ENCODE results near the gene DDX10.
"Not testable (repeated sequence)": the region's sequence is repeated elsewhere in the genome, so short reads cannot be mapped to it uniquely, and the experiment has no call there.

DDX10 gene

DNA sequence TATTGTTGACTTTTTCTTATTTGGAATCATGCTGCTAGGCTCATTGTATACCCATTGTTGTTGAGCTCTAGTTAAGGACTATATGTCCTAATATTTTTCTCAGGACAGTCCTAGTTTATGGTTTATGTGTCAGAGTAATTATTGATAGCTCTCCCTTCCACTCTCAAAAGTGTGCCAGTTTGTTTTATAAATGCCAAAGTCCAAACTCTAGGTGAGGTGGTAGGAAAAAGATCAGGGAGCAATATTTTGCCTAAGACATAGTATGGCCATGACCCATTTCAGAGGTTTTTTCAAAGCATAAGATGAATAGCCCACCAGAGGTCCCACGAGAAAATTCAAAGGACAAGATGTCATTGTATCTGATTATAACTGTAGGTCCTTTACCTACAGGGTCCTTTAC is 20.9 kb upstream of the DDX10 start:
- H3K27ac Mint-ChIP-seq, result no peak overlapping the region
- H3K4me1 Mint-ChIP-seq, result no peaks in the 10 kb centered on the region
- peaks cover 2% of the 10 kb centered on the region for H3K27me3 Mint-ChIP-seq
- H3K4me3 Mint-ChIP-seq, result no peak overlapping the region
- no peaks in the 10 kb centered on the region for H3K9me3 Mint-ChIP-seq
- H3K36me3 Mint-ChIP-seq, result no peaks in the 10 kb centered on the region

DNA sequence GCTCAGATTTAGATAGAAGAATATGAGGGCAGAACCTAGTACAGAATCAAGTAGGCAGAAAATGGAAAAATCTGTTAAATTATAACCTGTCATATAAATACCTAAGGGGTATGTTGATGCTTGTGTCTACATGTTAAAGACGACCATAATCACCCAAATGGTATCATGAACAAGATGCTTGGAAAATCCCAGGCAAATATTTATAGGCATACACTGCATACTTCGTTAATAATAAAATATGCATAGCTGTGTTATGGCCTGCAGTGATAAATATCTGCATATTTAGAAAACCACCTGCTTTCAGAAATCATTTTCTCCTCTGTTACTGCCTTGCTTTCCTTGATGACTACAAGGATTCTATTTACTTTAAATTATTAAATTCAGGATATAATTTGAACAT is 18.9 kb upstream of the DDX10 start:
- H3K4me1 Mint-ChIP-seq, result no peaks in the 10 kb centered on the region
- no peak overlapping the region for H3K4me3 Mint-ChIP-seq
- no peaks in the 10 kb centered on the region for H3K36me3 Mint-ChIP-seq
- no peaks in the 10 kb centered on the region for H3K9me3 Mint-ChIP-seq
- H3K27ac Mint-ChIP-seq, result no peak overlapping the region
- H3K27me3 Mint-ChIP-seq, result peaks cover 2% of the 10 kb centered on the region

DNA sequence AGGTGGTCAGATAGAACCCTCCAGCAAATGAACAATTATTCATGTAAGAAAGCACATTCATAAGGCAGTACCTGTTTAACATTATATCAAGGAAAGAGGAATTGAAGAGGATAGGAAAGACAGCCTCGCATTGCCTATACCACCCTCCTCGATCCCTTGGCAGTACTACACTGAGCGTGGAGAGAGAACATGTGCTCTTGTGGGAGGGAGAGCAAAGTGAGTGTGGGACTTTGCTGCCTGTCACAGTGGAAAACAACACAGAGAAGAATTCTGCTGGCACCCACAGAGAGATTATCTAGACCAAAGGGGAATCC is 17.5 kb upstream of the DDX10 start:
- H3K4me1 Mint-ChIP-seq, result no peaks in the 10 kb centered on the region
- peaks cover 2% of the 10 kb centered on the region for H3K27me3 Mint-ChIP-seq
- no peak overlapping the region for H3K27ac Mint-ChIP-seq
- no peaks in the 10 kb centered on the region for H3K9me3 Mint-ChIP-seq
- no peak overlapping the region for H3K4me3 Mint-ChIP-seq
- H3K36me3 Mint-ChIP-seq, result no peaks in the 10 kb centered on the region

DNA sequence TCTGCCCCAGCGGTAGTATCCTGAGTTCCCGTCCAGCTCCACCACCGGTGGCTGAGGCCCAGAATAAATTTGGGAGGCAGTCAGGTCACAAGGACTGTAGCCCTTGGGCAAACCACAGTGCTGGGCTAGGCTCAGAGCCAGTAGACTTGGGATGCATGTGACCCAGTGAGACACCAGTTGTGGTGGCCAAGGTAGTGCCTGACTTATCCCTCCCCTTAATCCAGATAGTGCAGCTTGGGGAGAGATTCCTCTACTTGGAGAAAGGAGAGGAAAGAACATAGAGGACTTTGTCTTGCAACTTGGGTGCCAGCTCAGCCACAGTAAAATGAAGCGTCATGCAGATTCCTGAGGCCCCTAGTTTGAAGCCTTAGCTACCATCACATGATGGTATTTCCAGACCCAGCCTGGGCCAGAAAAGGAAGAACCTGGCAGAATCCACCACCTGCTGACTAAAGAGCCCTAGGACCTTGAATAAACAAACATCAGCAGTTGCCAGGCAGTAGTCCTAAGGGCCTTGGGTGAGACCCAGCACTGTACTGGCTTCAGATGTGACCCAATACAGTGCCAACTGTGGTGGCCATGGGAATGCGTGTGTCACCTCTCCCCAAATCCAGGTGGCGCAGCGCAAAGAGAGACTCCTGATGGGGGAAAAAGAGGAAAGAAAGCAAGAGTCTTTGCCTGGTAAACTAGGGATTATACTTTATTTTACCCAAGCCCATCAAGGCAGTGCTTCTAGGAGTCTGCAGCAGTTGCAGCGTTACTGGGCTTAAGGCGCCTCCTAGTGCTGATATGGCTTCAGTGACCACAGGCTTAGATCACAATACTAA is 17.0 kb upstream of the DDX10 start:
- Mint-ChIP-seq H3K9me3 (no peaks in the 10 kb centered on the region), H3K27ac (no peak overlapping the region), H3K4me3 (no peak overlapping the region), H3K36me3 (no peaks in the 10 kb centered on the region), H3K4me1 (no peaks in the 10 kb centered on the region), H3K27me3 (peaks cover 2% of the 10 kb centered on the region)

DNA sequence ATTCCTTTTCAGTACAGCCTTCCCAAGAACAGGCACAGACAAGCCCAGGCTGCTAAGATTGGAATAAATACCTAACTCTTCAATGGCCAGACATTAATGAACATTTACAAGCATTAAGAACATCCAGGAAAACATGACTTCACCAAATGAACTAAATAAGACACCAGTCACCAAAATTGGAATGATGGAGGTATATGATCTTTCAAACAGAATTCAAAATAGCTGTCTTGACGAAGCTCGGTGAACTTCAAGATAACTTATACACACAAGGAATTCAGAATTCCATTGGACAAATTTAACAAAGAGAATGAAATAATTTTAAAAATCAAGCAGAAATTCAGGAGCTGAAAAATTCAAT is 16.4 kb upstream of the DDX10 start:
- H3K4me1 Mint-ChIP-seq, result no peaks in the 10 kb centered on the region
- H3K27me3 Mint-ChIP-seq, result peaks cover 2% of the 10 kb centered on the region
- H3K36me3 Mint-ChIP-seq, result no peaks in the 10 kb centered on the region
- no peak overlapping the region for H3K27ac Mint-ChIP-seq
- no peaks in the 10 kb centered on the region for H3K9me3 Mint-ChIP-seq
- no peak overlapping the region for H3K4me3 Mint-ChIP-seq

DNA sequence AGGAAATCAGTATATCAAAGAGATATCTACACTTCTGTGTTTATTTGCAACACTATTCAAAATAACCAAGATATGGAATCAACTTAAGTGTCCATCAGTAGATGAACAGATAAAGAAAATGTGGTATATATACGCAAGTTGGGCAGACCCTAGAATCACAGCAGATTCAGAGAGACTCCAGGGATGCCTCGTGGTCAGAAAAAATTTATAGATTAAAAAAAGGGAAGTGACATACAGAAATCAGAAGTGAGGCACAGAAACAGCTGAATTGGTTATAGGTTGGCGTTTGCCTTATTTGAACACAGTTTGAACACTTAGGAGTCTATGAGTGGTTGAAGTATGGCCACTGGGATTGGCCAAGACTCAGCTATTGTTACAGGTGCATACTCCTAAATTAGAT is 10.8 kb upstream of the DDX10 start:
- not testable (repeated sequence) for H3K4me3 Mint-ChIP-seq, H3K9me3 Mint-ChIP-seq, H3K27me3 Mint-ChIP-seq, H3K4me1 Mint-ChIP-seq, H3K36me3 Mint-ChIP-seq, H3K27ac Mint-ChIP-seq

DNA sequence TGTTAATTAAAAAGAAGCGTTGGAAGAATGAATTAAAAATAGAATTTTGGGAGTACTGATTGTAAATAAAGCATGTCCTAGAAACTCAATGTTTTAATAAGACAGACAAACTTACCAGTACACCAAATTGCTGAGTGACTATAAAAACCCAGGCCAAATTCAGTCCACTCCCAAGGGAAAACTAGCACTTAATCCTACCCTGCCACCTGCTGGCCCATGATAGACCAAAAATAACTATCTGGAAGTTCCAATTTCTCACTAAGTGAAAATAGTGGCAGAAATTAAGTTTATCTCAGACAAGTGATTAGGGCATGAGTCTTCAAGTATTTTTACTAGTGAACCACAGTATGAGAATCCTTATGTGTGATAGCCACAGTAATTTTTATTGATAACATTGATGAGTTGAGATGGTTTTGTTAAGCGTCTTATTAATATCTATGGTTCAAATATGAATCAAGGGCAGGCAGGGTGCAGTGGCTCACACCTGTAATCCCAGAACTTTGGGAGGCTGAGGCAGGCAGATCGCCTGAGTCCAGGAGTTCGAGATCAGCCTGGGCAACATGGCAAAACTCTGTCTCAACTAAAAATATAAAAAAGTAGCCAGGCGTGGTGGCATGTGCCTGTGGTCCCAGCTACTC is 9.8 kb upstream of the DDX10 start:
- Mint-ChIP-seq H3K27ac (no peak overlapping the region), H3K4me1 (no peaks in the 10 kb centered on the region), H3K27me3 (no peaks in the 10 kb centered on the region), H3K9me3 (no peaks in the 10 kb centered on the region), H3K4me3 (no peak overlapping the region), H3K36me3 (no peaks in the 10 kb centered on the region)

DNA sequence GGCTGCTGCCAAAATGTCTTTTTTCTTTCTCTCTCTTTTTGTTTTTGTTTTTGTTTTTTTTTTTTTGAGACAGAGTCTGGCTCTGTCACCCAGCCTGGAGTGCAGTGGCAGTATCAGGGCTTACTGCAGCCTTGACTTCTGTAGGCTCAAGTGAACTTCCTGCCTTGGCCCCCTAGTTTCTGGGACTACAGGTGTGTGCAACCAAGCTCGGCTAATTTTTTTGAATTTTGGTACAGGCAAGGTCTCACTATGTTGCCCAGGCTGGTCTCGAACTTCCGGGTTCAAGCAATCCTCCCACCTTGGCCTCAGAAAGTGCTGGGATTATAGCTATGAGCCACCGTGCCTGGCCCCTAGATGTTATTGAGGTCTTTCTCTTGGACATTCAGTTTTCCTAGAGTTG is 2.2 kb upstream of the DDX10 start:
- H3K9me3 Mint-ChIP-seq, result no peaks in the 10 kb centered on the region
- peaks cover 11% of the 10 kb centered on the region for H3K36me3 Mint-ChIP-seq
- H3K4me3 Mint-ChIP-seq, result no peak overlapping the region
- H3K27me3 Mint-ChIP-seq, result no peaks in the 10 kb centered on the region
- peaks cover 31% of the 10 kb centered on the region for H3K4me1 Mint-ChIP-seq
- no peak overlapping the region for H3K27ac Mint-ChIP-seq

DNA sequence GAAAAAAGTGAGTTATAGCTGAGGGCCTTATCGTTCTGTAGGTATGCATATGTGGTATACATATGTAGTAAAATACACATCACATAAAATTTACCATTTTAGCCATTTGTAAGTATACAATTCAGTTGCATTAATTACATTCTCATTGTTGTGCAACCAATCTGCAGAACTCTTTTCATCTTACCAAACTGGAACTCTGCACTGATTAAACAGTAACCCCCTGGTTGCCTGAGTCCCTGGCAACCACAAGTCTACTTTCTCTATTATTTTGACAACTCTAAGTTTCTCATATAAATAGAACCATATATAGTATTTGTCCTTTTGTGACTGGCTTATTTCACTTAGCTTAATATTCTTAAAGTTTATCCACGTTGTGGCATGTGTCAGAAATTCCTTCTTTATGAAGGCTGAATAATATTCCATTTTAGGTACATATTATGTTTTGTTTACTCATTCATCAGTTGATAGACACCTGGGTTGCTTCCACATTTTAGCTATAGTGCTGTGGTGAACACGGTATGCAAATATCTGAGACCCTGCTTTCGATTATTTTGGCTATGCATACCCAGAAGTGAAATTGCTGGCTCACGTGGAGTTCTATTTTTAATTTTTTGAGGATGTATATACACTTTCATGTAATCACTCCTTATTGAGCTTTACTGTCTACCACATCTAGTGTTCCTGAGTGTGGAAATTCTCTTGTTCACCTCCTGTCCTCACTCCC is 1.6 kb upstream of the DDX10 start:
- H3K4me1 Mint-ChIP-seq, result peaks cover 35% of the 10 kb centered on the region
- H3K27me3 Mint-ChIP-seq, result no peaks in the 10 kb centered on the region
- H3K9me3 Mint-ChIP-seq, result no peaks in the 10 kb centered on the region
- H3K36me3 Mint-ChIP-seq, result peaks cover 14% of the 10 kb centered on the region
- H3K4me3 Mint-ChIP-seq, result no peak overlapping the region
- H3K27ac Mint-ChIP-seq, result no peak overlapping the region

DNA sequence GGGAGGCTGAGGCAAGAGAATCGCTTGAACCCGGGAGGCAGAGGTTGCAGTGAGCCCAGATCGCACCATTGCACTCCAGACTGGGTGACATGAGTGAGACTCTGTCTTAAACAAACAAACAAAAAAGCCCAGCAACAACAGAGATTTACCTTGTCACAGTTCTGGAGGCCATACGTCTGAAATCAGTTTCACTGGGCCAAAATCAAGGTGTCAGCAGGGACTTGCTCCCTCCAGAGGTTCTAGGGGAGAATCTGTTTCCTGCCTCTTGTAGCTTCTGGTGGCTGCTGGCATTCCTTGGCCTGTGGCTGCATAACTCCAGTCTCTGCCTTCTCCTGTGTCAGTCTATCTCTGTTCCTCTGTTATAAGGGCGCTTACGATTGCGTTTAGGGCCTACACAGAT is 1.5 kb downstream of the DDX10 start:
- Mint-ChIP-seq H3K9me3 (no peaks in the 10 kb centered on the region), H3K27ac (peak overlapping the region; percentile 76), H3K4me1 (peaks cover 62% of the 10 kb centered on the region), H3K27me3 (no peaks in the 10 kb centered on the region), H3K36me3 (peaks cover 21% of the 10 kb centered on the region), H3K4me3 (peak overlapping the region; percentile 100)

DNA sequence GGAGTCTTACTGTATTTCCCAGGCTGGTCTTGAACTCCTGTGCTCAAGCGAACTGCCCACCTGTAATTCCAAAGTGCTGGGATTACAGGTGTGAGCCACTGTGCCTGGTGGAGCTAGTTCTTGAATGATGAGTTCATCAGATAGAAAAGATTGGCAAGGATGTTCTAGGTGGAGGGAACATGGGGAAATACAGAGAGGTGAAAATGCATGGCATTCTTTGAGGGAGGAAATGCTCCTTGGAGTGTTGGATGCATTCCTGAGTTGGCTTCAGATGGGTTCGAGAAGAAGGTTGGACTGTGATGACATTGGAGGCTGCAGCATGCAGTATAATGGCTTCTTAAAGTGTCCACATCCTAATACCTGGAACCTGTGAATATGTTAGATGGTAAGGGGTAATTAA is 4.4 kb downstream of the DDX10 start:
- Mint-ChIP-seq H3K4me3 (no peak overlapping the region), H3K27ac (no peak overlapping the region), H3K4me1 (peaks cover 75% of the 10 kb centered on the region), H3K36me3 (peaks cover 27% of the 10 kb centered on the region), H3K27me3 (no peaks in the 10 kb centered on the region), H3K9me3 (no peaks in the 10 kb centered on the region)

DNA sequence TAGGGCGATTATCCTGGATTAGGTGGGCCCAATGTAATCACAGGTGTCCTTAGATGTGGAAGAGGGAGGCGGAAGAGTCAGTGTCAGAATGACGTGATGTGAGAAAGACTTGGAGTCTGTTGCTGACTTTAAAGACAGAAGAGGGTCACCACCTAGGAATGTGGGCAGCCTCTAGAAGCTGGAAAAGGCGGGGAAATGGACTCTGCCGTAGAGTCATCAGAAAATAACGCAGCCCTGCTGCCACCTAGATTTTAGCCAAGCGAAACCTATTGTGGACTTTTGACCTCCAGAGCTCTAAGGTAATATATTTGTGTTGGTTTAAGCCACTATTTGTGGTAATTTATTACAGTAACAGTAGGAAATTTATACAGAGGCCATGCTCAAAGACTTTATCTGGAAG is 4.8 kb downstream of the DDX10 start:
- no peak overlapping the region for H3K27ac Mint-ChIP-seq
- peaks cover 72% of the 10 kb centered on the region for H3K4me1 Mint-ChIP-seq
- H3K4me3 Mint-ChIP-seq, result no peak overlapping the region
- H3K36me3 Mint-ChIP-seq, result peaks cover 27% of the 10 kb centered on the region
- H3K27me3 Mint-ChIP-seq, result no peaks in the 10 kb centered on the region
- H3K9me3 Mint-ChIP-seq, result no peaks in the 10 kb centered on the region

DNA sequence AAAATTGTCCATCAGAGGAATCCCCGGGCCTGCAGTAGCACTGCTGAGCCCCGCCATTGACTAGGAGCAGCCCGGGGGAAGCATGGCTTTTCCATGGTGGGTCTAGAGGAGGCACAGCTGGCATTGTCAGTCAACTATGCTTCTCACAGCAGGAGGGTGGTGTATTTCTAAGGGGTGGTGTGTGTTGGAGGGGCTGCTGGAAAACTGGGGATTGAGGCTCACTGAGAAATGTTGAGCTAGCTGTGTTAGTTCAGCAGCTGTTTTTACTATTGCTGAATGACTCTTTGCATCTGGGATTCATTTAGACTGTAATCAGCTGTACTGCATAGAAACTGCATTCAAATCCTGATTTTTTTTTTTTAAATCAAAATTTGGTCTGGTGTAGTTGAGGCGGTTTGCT is 5.6 kb downstream of the DDX10 start:
- H3K36me3 Mint-ChIP-seq, result peaks cover 27% of the 10 kb centered on the region
- no peaks in the 10 kb centered on the region for H3K27me3 Mint-ChIP-seq
- H3K27ac Mint-ChIP-seq, result no peak overlapping the region
- peaks cover 71% of the 10 kb centered on the region for H3K4me1 Mint-ChIP-seq
- no peaks in the 10 kb centered on the region for H3K9me3 Mint-ChIP-seq
- no peak overlapping the region for H3K4me3 Mint-ChIP-seq

DNA sequence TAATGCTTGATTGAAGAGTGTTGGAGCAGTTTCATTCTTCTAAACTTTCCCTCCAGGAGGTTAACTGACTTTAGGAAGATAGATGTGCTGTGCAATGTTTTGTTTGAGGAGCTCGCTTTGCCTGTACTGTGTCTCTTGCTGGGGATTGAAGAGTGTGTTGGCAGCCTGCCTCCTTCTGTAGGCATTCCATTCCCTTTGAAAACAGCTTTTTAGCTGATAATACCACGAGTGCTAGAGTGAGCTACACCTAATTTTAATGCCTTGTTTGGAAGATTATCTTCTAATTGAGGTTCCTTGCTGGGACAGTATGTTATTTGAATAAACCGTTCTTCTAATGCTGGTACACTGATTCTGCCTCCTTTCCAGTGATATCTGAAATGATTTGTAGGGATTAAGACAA is 7.2 kb downstream of the DDX10 start:
- H3K27me3 Mint-ChIP-seq, result no peaks in the 10 kb centered on the region
- no peaks in the 10 kb centered on the region for H3K9me3 Mint-ChIP-seq
- H3K36me3 Mint-ChIP-seq, result peaks cover 22% of the 10 kb centered on the region
- H3K4me3 Mint-ChIP-seq, result no peak overlapping the region
- peaks cover 56% of the 10 kb centered on the region for H3K4me1 Mint-ChIP-seq
- H3K27ac Mint-ChIP-seq, result no peak overlapping the region

DNA sequence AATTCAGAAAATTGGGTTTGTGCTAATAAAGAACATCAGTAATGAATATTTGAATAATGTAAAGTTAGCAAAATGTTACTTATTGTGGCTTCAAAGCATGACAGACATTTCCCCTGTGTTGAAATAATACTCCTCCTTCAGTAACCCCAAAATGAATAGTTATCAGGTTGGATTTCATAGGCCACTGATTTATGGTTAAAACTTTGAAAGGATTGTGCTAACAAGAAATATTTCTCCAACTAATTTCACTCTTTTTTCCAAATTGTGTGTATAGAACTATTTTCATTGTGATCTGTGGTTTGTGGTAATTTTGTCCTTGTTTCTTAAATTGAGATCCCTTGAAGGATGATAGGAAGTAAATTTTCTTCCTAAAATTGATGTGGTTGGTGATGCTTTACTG is 7.9 kb downstream of the DDX10 start:
- H3K36me3 Mint-ChIP-seq, result peaks cover 20% of the 10 kb centered on the region
- no peak overlapping the region for H3K4me3 Mint-ChIP-seq
- H3K9me3 Mint-ChIP-seq, result no peaks in the 10 kb centered on the region
- H3K27me3 Mint-ChIP-seq, result no peaks in the 10 kb centered on the region
- H3K4me1 Mint-ChIP-seq, result peaks cover 50% of the 10 kb centered on the region
- H3K27ac Mint-ChIP-seq, result no peak overlapping the region

DNA sequence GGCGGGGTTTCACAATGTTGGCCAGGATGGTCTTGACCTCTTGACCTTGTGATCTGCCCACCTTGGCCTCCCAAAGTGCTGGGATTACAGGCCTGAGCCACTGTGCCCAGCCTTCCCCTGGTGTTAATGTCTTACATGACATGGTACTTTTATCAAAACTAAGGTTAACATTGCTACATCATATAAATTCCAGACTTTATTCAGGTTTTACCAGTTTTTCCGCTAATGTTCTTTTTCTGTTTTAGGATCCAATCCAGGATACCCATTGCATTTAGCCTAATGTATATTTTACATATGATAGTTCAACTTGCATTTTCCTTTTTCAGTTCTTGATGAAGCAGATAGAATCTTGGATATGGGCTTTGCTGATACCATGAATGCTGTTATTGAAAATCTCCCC is 14.2 kb downstream of the DDX10 start:
- Mint-ChIP-seq H3K4me1 (peaks cover 17% of the 10 kb centered on the region), H3K4me3 (no peak overlapping the region), H3K36me3 (peaks cover 23% of the 10 kb centered on the region), H3K27me3 (no peaks in the 10 kb centered on the region), H3K27ac (no peak overlapping the region), H3K9me3 (no peaks in the 10 kb centered on the region)
